ENCODE data around the gene DHDH. TPM values are rescaled to one million over a fixed set of nuclear protein-coding genes. Genes with fewer than 3 reads are reported as not detected.

DHDH gene
- total and polyA plus RNA-seq, 2 experiments from 2014 or later = 0.69 to 4.7 TPM

DNA sequence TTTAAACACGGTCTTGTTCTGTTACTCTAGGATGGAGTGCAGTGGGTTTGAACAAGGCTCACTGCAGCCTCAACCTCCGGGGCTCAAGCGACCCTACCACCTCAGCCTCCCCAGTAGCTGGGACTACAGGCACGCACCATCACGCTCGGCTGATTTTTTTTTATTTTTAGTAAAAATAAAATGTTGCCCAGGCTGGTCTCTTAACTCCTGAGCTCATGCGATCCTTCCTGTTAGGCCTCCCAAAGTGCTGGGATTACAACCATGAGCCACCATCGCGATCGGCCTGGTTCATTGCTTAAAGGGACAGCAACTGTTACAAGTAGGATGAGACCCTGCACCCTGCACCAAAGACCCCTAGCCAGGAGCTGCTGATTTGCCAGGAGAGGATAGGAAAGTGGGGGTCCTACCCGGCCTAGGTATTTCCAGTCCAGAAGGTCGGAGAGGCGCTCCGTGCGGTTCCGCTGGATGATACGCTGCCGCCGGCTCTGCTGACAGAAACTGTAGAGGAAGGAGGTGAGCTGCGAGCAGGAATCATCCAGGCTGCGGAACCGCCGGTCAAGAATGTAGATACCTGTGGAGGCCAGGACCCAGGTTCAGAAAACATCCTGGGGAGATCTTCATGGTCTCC is 36.8 kb downstream of the DHDH start:
- H3K4me2 ChIP-seq = peak overlapping the region; percentile 48; the same call in 1 of the 2 replicates

DNA sequence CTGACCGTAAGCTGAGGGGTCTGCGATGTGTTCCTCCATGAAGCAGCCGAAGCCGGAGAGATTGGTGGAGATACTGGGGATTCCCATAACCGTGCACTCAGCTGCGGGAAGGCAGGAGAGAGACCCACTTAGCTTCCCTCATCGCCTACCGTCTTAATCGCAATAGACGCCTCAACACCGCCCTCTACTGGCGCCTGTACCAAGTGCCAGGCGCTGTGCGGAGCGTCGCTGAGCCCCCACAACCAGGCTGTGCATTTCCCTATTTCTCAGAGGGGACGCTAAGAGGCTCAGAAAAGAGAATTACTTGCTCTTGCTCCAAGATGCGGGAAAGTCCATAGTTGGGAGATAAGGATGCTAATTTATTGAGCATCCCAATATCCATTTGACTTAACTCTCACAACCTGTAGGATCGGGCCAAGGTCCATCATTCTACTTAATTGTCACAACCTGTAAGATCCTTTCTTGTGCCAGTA is 37.5 kb downstream of the DHDH start:
- no peaks in the 10 kb centered on the region for H3K9me2 ChIP-seq (ENCODE audit: insufficient read depth)
- no peak overlapping the region for H2AFZ ChIP-seq
- TF ChIP-seq, protein P1, sequence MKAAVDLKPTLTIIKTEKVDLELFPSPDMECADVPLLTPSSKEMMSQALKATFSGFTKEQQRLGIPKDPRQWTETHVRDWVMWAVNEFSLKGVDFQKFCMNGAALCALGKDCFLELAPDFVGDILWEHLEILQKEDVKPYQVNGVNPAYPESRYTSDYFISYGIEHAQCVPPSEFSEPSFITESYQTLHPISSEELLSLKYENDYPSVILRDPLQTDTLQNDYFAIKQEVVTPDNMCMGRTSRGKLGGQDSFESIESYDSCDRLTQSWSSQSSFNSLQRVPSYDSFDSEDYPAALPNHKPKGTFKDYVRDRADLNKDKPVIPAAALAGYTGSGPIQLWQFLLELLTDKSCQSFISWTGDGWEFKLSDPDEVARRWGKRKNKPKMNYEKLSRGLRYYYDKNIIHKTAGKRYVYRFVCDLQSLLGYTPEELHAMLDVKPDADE (IDR thresholded peaks at IDR 0.05) = no peak
- TF ChIP-seq JUNB (IDR thresholded peaks at IDR 0.05; ENCODE audit: unreplicated experiment) = no peak
- TF ChIP-seq, protein P2, sequence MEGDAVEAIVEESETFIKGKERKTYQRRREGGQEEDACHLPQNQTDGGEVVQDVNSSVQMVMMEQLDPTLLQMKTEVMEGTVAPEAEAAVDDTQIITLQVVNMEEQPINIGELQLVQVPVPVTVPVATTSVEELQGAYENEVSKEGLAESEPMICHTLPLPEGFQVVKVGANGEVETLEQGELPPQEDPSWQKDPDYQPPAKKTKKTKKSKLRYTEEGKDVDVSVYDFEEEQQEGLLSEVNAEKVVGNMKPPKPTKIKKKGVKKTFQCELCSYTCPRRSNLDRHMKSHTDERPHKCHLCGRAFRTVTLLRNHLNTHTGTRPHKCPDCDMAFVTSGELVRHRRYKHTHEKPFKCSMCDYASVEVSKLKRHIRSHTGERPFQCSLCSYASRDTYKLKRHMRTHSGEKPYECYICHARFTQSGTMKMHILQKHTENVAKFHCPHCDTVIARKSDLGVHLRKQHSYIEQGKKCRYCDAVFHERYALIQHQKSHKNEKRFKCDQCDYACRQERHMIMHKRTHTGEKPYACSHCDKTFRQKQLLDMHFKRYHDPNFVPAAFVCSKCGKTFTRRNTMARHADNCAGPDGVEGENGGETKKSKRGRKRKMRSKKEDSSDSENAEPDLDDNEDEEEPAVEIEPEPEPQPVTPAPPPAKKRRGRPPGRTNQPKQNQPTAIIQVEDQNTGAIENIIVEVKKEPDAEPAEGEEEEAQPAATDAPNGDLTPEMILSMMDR (conservative IDR thresholded peaks at IDR 0.05; ENCODE audit: low read depth in 2 of 2) = peak; percentile 94 to 98
- H3K79me2 ChIP-seq (replicated peaks; ENCODE audit: insufficient read depth) = peaks cover 8% of the 10 kb centered on the region
- peaks cover 4% of the 10 kb centered on the region; the same call in 1 of the 2 replicates for H3K4me1 ChIP-seq (ENCODE audit: insufficient read depth)
- Mint-ChIP-seq H3K4me3 (no peak overlapping the region; the same call in 2 of the 3 replicates), H3K36me3 (ENCODE audit: low read depth) (peaks cover 48% of the 10 kb centered on the region), H3K27me3 (ENCODE audit: insufficient read depth, low read depth, poor library complexity) (peaks cover 29% of the 10 kb centered on the region), H3K4me1 (peaks cover 16% of the 10 kb centered on the region), H3K9me3 (peaks cover 9% of the 10 kb centered on the region), H3K27ac (no peak overlapping the region)
- peak overlapping the region; percentile 48; the same call in 1 of the 2 replicates for H3K4me2 ChIP-seq
- DNase-seq (ENCODE audit: low spot score) (peak; percentile 97), ATAC-seq (peak; percentile 83)
- H3K27me3 ChIP-seq (ENCODE audit: insufficient read depth) = no peaks in the 10 kb centered on the region
- H3K36me3 ChIP-seq (ENCODE audit: insufficient read depth) = peaks cover 13% of the 10 kb centered on the region
- H4K20me1 ChIP-seq (replicated peaks; ENCODE audit: insufficient read depth) = peaks cover 10% of the 10 kb centered on the region
- H3K27ac ChIP-seq (ENCODE audit: low read depth) = peak overlapping the region; percentile 66
- H3K4me3 ChIP-seq = no peak overlapping the region
- H3F3A ChIP-seq (replicated peaks; ENCODE audit: low read depth) = peaks cover 31% of the 10 kb centered on the region

More for the DNA sequence above, 36.8 kb downstream of the DHDH start:
- ATAC-seq (no peak), DNase-seq (ENCODE audit: low spot score) (no peak)
- H3K27ac Mint-ChIP-seq = no peak overlapping the region
- no peaks in the 10 kb centered on the region for H3K27me3 ChIP-seq (ENCODE audit: insufficient read depth)
- H3K79me2 ChIP-seq (replicated peaks; ENCODE audit: insufficient read depth) = peaks cover 15% of the 10 kb centered on the region
- peak overlapping the region; percentile 66; the same call in 1 of the 2 replicates for H3K27ac ChIP-seq (ENCODE audit: low read depth)
- no peak for TF ChIP-seq CREB1 (CRISPR knock-in tag; IDR thresholded peaks at IDR 0.05; ENCODE audit: low read depth)
- TF ChIP-seq, protein P2 (conservative IDR thresholded peaks at IDR 0.05; ENCODE audit: low read depth in 2 of 2) = no peak
- peaks cover 4% of the 10 kb centered on the region; the same call in 1 of the 2 replicates for H3K4me1 ChIP-seq (ENCODE audit: insufficient read depth)
- H3K36me3 Mint-ChIP-seq (ENCODE audit: low read depth) = peaks cover 53% of the 10 kb centered on the region
- H3K4me3 ChIP-seq = no peak overlapping the region
- H3K36me3 ChIP-seq (ENCODE audit: insufficient read depth) = peaks cover 13% of the 10 kb centered on the region
- H3K4me3 Mint-ChIP-seq = no peak overlapping the region; the same call in 2 of the 3 replicates
- H3K27me3 Mint-ChIP-seq (ENCODE audit: insufficient read depth, low read depth, poor library complexity) = peaks cover 34% of the 10 kb centered on the region
- peaks cover 17% of the 10 kb centered on the region for H3K4me1 Mint-ChIP-seq
- peaks cover 11% of the 10 kb centered on the region for H4K20me1 ChIP-seq (replicated peaks; ENCODE audit: insufficient read depth)
- H2AFZ ChIP-seq = no peak overlapping the region
- H3K9me3 Mint-ChIP-seq = peaks cover 13% of the 10 kb centered on the region
- peaks cover 37% of the 10 kb centered on the region for H3F3A ChIP-seq (replicated peaks; ENCODE audit: low read depth)
- H3K9me2 ChIP-seq (ENCODE audit: insufficient read depth) = no peaks in the 10 kb centered on the region

All from GM23338 (cell line).